Neural cell (in vitro differentiated cells): Measurements from ENCODE around the gene ARAP2. TPM values are rescaled to one million over a fixed set of nuclear protein-coding genes. Genes with fewer than 3 reads are reported as not detected.

Experiments used
- H2AFZ ChIP-seq: fragments of 200-600, 300-800 bp; sonication (generic), shearing (Covaris generic); 2 replicates; pipeline ENCODE4 v1.6.0; 2014; ENCODE audit warnings: low read depth, mild to moderate bottlenecking, antibody characterized with exemption, low read length, moderate library complexity
- H3F3A ChIP-seq: fragments of 200-600 bp; shearing (Covaris generic); 2 replicates; pipeline ENCODE4 v1.6.1; 2016; ENCODE audit warnings: mild to moderate bottlenecking, moderate library complexity, mixed read lengths, antibody characterized with exemption, low read length; ENCODE audit not compliant: insufficient read depth, poor library complexity, severe bottlenecking
- H3K27ac ChIP-seq: fragments of 200-600, 300-800 bp; sonication (generic), shearing (Covaris generic); 2 replicates; pipeline ENCODE4 v1.5.1; 2014; ENCODE audit warnings: mild to moderate bottlenecking, low read length, moderate library complexity
- H3K27me3 ChIP-seq: fragments of 300-800, 200-600 bp; sonication (generic), shearing (Covaris generic); 2 replicates; pipeline ENCODE4 v1.6.0; 2014; ENCODE audit warnings: mild to moderate bottlenecking, low read depth, low read length, moderate library complexity; ENCODE audit not compliant: insufficient read depth
- H3K36me3 ChIP-seq: fragments of 300-800, 200-600 bp; sonication (generic), shearing (Covaris generic); 2 replicates; pipeline ENCODE4 v1.5.1; 2014; ENCODE audit warnings: mild to moderate bottlenecking, antibody characterized with exemption, low read length, moderate library complexity; ENCODE audit not compliant: insufficient read depth
- H3K4me2 ChIP-seq: fragments of 300-800, 200-600 bp; sonication (generic), shearing (Covaris generic); 2 replicates; pipeline ENCODE4 v1.6.0; 2014; ENCODE audit warnings: mild to moderate bottlenecking, low read length
- H3K4me3 ChIP-seq: fragments of 300-800, 200-600 bp; sonication (generic), shearing (Covaris generic); 2 replicates; pipeline ENCODE4 v1.5.1; 2014; ENCODE audit warnings: mild to moderate bottlenecking, low read length, moderate library complexity
- H3K79me2 ChIP-seq: fragments of 200-600 bp; shearing (Covaris generic); replicated peaks from 2 replicates; pipeline ENCODE4 v1.6.0; 2014; ENCODE audit warnings: mild to moderate bottlenecking, low read length, moderate library complexity; ENCODE audit not compliant: insufficient read depth
- H3K9ac ChIP-seq: fragments of 300-800, 200-600 bp; sonication (generic), shearing (Covaris generic); 2 replicates; pipeline ENCODE4 v1.6.1; 2016; ENCODE audit warnings: mild to moderate bottlenecking, low read length, mixed read lengths
- H3K9me2 ChIP-seq: fragments of 200-600 bp; shearing (Covaris generic); 2 replicates; pipeline ENCODE4 v1.6.1; 2016; ENCODE audit warnings: mild to moderate bottlenecking, low read length, mixed read lengths; ENCODE audit not compliant: insufficient read depth
- H3K9me3 ChIP-seq: fragments of 200-600, 300-800 bp; sonication (generic), shearing (Covaris generic); 2 replicates; pipeline ENCODE4 v1.6.1; 2016; ENCODE audit warnings: mild to moderate bottlenecking, mixed run types, low read length, moderate library complexity, mixed read lengths
- H4K20me1 ChIP-seq: fragments of 200-600 bp; shearing (Covaris generic); 2 replicates; pipeline ENCODE4 v1.6.1; 2016; ENCODE audit warnings: mild to moderate bottlenecking, mixed run types; ENCODE audit not compliant: insufficient read depth
- EP300 ChIP-seq: fragments of 450-650 bp; conservative IDR thresholded peaks from 2 replicates; pipeline ENCODE4 v1.6.1; 2014; ENCODE audit warnings: antibody characterized with exemption, mild to moderate bottlenecking, moderate library complexity; ENCODE audit not compliant: poor library complexity, severe bottlenecking
- EZH2 ChIP-seq: fragments of 200-600, 300-800 bp; shearing (Covaris generic), sonication (generic); IDR thresholded peaks from 2 replicates; pipeline ENCODE4 v1.6.1; 2014; ENCODE audit warnings: antibody characterized with exemption, low read length, borderline replicate concordance, mild to moderate bottlenecking; ENCODE audit not compliant: insufficient read depth, poor library complexity, severe bottlenecking
- MXI1 ChIP-seq: fragments of 450-650 bp; conservative IDR thresholded peaks from 2 replicates; pipeline ENCODE4 v1.6.1; 2014; ENCODE audit warnings: antibody characterized with exemption, mild to moderate bottlenecking; ENCODE audit not compliant: poor library complexity, severe bottlenecking
- POLR2AphosphoS5 ChIP-seq: IDR thresholded peaks from 2 replicates; pipeline ENCODE4 v1.6.1; 2012
- RAD21 ChIP-seq: fragments of 450-650 bp; conservative IDR thresholded peaks from 2 replicates; pipeline ENCODE4 v1.6.1; 2014; ENCODE audit warnings: antibody characterized with exemption, mild to moderate bottlenecking, moderate library complexity
- REST ChIP-seq: IDR thresholded peaks from 2 replicates; pipeline ENCODE4 v1.6.1; 2012; ENCODE audit warnings: borderline replicate concordance
- SMC3 ChIP-seq: fragments of 450-650 bp; conservative IDR thresholded peaks from 2 replicates; pipeline ENCODE4 v1.6.1; 2014; ENCODE audit warnings: antibody characterized with exemption, mild to moderate bottlenecking, moderate library complexity; ENCODE audit not compliant: poor library complexity
- TAF1 ChIP-seq: IDR thresholded peaks from 2 replicates; pipeline ENCODE4 v1.6.1; 2012; ENCODE audit warnings: low read depth
- polyA plus RNA-seq: library from polyadenylated mRNA; depleted of rRNA; stranded (reverse); fragments of >200 nt; gene quantifications from 2 replicates; pipeline ENCODE4 v1.2.3, GENCODE V29; 2014
- TF ChIP-seq, protein P1 (sequence below): fragments of 450-650 bp; IDR thresholded peaks from 2 replicates; pipeline ENCODE4 v1.5.1; 2014; ENCODE audit warnings: antibody characterized with exemption, mild to moderate bottlenecking, moderate library complexity; ENCODE audit not compliant: poor library complexity, severe bottlenecking

Gene ARAP2
- polyA plus RNA-seq, 1 donor from 2014 or later: 2.1 TPM

DNA sequence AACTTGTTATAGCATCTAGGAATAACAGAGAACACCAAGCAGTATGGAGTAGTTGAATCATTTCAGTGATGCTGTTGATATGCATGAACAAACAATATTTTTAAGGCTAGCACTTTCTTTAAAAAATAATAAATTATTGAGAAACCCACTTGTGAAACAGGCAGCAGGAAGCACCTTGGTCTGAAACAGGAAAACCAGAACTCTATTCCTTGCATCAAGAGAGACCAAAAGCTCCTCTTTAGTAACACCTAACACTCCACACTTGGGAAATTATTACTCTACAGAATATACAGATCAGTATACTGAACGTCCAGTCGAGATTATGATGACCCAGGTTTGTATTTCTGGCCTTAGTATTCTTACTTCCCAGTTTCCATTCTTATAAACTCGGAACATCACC is 129.0 kb downstream of the ARAP2 start:
- H3K4me2 ChIP-seq: no peak overlapping the region
- H3K79me2 ChIP-seq: no peaks in the 10 kb centered on the region
- H3F3A ChIP-seq: no peaks in the 10 kb centered on the region
- no peaks in the 10 kb centered on the region for H3K9me3 ChIP-seq
- no peaks in the 10 kb centered on the region for H4K20me1 ChIP-seq
- no peak overlapping the region for H2AFZ ChIP-seq
- no peaks in the 10 kb centered on the region for H3K36me3 ChIP-seq
- H3K27ac ChIP-seq: no peak overlapping the region
- TF ChIP-seq RAD21 (no peak), REST (no peak), EZH2 (no peak), MXI1 (no peak), TAF1 (no peak)
- TF ChIP-seq, protein P1, sequence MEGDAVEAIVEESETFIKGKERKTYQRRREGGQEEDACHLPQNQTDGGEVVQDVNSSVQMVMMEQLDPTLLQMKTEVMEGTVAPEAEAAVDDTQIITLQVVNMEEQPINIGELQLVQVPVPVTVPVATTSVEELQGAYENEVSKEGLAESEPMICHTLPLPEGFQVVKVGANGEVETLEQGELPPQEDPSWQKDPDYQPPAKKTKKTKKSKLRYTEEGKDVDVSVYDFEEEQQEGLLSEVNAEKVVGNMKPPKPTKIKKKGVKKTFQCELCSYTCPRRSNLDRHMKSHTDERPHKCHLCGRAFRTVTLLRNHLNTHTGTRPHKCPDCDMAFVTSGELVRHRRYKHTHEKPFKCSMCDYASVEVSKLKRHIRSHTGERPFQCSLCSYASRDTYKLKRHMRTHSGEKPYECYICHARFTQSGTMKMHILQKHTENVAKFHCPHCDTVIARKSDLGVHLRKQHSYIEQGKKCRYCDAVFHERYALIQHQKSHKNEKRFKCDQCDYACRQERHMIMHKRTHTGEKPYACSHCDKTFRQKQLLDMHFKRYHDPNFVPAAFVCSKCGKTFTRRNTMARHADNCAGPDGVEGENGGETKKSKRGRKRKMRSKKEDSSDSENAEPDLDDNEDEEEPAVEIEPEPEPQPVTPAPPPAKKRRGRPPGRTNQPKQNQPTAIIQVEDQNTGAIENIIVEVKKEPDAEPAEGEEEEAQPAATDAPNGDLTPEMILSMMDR: no peak
- H3K9me2 ChIP-seq: no peaks in the 10 kb centered on the region
- no peak overlapping the region for H3K9ac ChIP-seq
- H3K4me3 ChIP-seq: no peak overlapping the region
- H3K27me3 ChIP-seq: no peaks in the 10 kb centered on the region

GRCh38 chr4:36111172-36111571 is 133.1 kb downstream of the ARAP2 start:
- Histone ChIP-seq H3K27ac (no peak overlapping the region), H3F3A (no peaks in the 10 kb centered on the region), H3K36me3 (no peaks in the 10 kb centered on the region), H3K79me2 (no peaks in the 10 kb centered on the region), H3K9me2 (no peaks in the 10 kb centered on the region), H3K27me3 (no peaks in the 10 kb centered on the region), H3K9me3 (no peaks in the 10 kb centered on the region), H3K4me2 (no peak overlapping the region), H4K20me1 (no peaks in the 10 kb centered on the region), H3K4me3 (no peak overlapping the region), H3K9ac (no peak overlapping the region), H2AFZ (no peak overlapping the region)
- TF ChIP-seq REST (no peak), EP300 (no peak), POLR2AphosphoS5 (no peak), RAD21 (no peak), TAF1 (no peak), SMC3 (no peak), MXI1 (no peak), EZH2 (no peak)
- TF ChIP-seq, protein P1: no peak
